GM19395 (cell line): ENCODE data around the gene AMHR2.
A peak's percentile ranks its signal among the peaks of the same experiment; 100 is the strongest.
"Not testable (repeated sequence)": the region's sequence is repeated elsewhere in the genome, so short reads cannot be mapped to it uniquely, and the experiment has no call there.

Experiments
- ATAC-seq: cut with Tn5 transposase; IDR thresholded peaks from one replicate; pipeline ENCODE4 v1.9.1; 2021; ENCODE audit warnings: mild to moderate bottlenecking, moderate library complexity; ENCODE audit not compliant: unreplicated experiment

Gene AMHR2

GRCh38 chr12:53423597-53423996 is at the start of gene AMHR2:
TSS of gene AMHR2 (plus strand) at chr12:53423855. CDS start at chr12:53423935, 80 bp downstream.
- ATAC-seq = no peak

DNA sequence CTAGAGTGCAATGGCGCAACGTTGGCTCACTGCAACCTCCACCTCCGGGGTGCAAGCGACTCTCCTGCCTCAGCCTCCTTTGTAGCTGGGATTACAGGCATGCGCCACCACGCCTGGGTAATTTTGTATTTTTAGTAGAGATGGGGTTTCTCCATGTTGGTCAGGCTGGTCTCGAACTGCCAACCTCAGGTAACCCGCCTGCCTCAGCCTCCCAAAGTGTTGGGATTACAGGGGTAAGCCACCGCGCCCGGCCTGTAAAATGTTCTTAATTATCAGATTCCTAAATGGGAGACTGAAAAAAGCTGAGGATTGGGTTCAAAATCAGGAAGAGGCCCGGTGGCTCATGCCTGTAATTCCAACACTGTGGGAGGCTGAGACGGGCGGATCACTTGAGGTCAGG is 49.4 kb upstream of the AMHR2 start:
- ATAC-seq = not testable (repeated sequence)

DNA sequence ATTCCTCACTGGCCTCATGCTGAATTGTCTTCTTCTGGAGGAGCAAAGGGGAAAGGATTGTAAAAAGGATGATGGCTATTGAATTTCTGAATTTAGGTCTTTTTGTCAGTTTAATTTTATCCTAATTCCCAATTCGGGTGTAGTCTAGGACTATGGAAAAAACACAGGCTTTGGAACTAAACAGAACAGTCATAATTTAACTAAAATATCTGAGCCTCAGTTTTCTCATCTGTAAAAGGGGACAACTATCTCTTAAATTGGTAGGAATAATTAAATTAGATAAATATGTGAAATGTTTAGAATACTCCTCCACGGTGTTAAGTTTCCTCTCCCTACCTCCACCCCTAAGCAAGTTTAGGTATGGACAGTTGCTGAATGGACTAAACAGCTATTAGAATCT is 46.9 kb upstream of the AMHR2 start:
- ATAC-seq = no peak

GRCh38 chr12:53378222-53378621 is 45.4 kb upstream of the AMHR2 start:
- ATAC-seq = no peak

GRCh38 chr12:53378724-53379388 is 44.8 kb upstream of the AMHR2 start:
- no peak for ATAC-seq

DNA sequence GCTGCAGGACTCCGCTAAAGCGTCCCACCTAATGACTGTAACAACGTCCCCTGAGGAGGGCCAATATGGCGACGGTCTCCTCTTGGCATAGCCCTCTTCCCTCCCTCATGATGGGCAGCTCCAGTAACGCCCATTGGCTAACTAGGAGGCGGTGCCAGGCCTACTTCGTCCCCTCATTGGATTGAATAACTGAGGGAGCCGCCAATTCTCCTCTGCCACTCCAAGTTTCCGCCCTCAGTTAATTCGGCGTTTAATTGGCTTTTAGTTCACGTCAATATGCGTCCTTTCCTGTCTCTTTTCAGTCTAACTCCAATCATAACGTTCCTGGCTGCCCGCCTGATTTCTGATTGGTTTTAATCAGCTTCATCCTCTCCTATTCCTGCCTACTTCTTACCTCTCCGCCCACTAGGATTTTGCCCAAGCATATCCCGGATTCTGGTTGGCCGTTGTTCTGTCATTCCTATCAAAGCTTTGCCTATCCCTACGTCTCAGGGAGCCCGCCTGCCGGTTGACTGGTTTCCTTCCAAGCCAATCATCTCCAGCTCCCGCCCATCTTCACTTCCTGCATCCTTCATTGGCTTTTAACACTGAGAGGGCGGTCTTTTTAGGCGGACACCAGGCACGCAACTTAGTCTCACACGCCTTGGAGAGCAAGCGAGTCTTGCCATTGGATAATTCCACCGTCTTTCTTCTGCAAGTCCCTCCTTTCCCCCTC is 44.1 kb upstream of the AMHR2 start:
- peak; percentile 79 for ATAC-seq

DNA sequence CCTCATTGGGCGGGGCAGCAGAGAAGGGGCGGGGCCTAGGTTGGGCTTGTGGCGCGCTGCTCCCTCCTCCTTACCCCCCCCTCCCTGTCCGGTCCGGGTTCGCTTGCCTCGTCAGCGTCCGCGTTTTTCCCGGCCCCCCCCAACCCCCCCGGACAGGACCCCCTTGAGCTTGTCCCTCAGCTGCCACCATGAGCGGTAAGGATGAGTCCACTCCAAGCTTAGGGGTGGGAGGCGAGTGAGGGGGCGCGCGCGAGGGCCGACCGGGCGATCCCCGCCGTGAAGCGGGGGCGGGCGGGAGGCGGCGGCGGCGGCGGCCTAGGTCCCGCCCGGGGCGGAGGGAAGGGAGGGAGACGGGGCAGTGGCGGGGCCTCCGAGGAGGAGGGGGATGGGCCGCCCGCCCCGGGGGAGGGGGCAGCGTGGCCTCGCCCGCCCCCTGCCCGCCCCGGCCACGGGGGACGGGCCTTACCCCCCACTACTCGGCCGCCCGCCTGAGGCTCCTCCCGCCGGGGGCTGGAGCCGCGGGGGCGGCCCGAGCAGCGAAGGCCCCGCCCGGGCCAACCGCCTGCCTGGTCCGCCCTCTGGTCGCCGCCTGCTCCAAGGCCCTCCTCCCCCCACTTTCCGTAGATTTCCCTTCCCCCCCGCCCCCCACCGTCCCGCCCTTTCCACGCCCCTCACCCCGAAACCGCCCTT is 43.4 kb upstream of the AMHR2 start, which contains the start of gene SP1:
Gene SP1, plus strand, starts transcription at position 73 of the 690 bp plus-strand sequence. Its CDS starts 116 bp downstream, at position 189.
- peak; percentile 24 for ATAC-seq

- ATAC-seq = no peak
Observed at GRCh38 chr12:53380794-53381730, 42.6 kb upstream of the AMHR2 start.

- no peak for ATAC-seq
Observed at GRCh38 chr12:53381731-53382630, 41.7 kb upstream of the AMHR2 start.

- no peak for ATAC-seq
Observed at GRCh38 chr12:53383258-53383657, 40.4 kb upstream of the AMHR2 start.

DNA sequence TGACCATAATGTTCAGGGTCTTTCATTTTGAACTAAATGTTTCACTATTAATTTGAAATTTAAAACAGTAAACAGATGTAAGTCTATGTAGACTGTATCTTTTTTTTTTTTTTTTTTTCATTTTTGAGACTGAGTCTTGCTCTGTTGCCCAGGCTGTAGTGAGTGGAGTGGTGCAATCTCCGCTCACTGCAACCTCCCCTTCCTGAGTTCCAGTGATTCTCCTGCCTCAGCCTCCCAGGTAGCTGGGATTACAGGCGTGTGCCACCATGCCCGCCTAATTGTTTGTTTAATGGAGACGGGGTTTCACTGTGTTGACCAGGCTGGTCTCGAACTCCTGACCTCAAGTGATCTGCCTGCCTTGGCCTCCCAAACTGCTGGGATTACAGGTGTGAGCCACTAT is 37.3 kb upstream of the AMHR2 start:
- not testable (repeated sequence) for ATAC-seq

- no peak for ATAC-seq
Observed at GRCh38 chr12:53388932-53389331, 34.7 kb upstream of the AMHR2 start.

GRCh38 chr12:53389702-53390101 is 34.0 kb upstream of the AMHR2 start:
- ATAC-seq = no peak

GRCh38 chr12:53391724-53392123 is 31.9 kb upstream of the AMHR2 start:
- no peak for ATAC-seq

GRCh38 chr12:53399896-53400295 is 23.8 kb upstream of the AMHR2 start:
- no peak for ATAC-seq

DNA sequence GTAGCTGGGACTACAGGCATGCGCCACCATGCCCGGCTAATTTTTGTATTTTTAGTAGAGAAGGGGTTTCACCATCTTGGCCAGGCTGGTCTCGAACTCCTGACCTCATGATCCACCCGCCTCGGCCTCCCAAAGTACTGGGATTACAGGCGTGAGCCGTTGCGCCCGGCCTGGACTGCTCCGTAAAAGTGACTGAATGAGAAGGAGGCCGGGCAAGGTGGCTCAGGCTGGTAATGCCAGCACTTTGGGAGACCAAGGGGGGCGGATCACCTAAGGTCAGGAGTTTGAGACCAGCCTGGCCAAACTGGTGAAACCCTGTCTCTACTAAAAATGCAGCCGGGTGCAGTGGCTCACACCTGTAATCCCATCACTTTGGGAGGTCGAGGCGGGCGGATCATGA is 21.3 kb upstream of the AMHR2 start:
- ATAC-seq = not testable (repeated sequence)

DNA sequence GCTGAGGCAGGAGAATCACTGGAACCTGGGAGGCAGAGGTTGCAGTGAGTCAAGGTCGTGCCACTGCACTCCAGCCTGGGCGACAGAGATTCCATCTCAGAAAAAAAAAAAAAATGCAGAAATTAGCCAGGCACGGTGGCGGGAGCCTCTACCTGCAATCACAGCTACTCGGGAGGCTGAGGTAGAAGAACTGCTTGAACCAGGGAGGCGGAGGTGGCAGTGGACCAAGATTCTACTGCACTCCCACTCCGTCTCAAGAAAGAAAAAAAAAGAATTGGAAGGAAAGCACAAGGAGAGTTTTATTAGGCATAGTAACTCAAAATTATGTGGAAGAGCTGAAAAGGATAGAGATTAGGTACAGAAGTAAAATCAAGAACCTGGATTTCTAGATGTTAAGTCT is 20.8 kb upstream of the AMHR2 start:
- no peak for ATAC-seq

DNA sequence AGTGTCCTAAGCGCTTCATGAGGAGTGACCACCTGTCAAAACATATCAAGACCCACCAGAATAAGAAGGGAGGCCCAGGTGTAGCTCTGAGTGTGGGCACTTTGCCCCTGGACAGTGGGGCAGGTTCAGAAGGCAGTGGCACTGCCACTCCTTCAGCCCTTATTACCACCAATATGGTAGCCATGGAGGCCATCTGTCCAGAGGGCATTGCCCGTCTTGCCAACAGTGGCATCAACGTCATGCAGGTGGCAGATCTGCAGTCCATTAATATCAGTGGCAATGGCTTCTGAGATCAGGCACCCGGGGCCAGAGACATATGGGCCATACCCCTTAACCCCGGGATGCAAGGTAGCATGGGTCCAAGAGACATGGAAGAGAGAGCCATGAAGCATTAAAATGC is 12.7 kb upstream of the AMHR2 start:
- ATAC-seq = no peak

DNA sequence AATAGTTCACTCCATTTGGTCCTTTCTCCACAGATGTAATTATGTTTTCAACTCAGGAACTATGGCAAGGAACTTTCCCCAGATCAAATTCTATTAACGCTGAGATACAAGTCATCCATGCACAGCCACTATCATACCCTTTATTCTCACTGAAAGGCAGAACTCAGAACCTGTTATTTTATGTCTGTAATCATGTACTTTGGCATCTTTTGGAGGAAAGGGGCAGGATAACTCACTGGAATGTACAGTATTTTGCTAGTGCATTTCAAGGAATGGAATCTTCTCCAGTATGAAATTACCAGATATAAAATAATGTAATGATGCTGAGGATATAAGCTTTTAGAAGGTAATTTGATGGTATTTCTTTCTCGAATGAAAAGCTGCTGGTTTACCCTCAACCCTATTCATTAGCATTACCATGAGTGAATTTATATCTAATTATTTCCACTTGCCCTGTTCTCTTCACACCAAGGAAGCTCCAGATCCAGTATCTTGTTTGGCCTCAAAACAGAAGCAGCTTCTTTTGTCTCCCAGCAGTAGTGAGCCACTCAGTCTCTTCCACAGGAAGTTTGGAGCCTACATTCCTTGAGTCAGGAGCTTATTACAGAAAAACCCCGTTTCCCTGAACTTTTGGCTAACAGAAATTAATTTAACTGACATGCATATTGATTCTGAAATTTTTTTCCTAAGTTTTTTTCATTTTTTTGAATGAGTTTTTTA is 10.0 kb upstream of the AMHR2 start:
- no peak for ATAC-seq
